ENCODE results near the gene CRADD.

DNA sequence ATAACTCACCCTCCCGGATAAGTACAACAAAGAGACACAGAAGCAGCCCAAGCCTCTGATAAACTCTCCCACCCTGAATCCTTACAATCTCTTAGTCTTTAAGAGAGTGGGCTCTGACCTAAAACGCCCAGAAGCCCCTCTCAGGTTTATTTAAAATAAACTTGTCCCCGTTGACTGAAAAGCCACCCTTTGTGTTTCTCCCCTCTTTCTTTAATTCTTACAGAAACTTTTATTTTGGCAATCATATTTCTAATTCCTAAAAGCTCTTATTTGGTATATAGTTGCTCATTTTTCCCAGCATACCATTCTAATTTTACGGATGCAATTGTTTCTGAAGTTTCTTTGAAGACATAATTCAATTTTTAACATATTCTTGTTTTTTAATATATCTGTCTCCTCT, 249.1 kb downstream of the CRADD start:
- TF ChIP-seq, protein P1, sequence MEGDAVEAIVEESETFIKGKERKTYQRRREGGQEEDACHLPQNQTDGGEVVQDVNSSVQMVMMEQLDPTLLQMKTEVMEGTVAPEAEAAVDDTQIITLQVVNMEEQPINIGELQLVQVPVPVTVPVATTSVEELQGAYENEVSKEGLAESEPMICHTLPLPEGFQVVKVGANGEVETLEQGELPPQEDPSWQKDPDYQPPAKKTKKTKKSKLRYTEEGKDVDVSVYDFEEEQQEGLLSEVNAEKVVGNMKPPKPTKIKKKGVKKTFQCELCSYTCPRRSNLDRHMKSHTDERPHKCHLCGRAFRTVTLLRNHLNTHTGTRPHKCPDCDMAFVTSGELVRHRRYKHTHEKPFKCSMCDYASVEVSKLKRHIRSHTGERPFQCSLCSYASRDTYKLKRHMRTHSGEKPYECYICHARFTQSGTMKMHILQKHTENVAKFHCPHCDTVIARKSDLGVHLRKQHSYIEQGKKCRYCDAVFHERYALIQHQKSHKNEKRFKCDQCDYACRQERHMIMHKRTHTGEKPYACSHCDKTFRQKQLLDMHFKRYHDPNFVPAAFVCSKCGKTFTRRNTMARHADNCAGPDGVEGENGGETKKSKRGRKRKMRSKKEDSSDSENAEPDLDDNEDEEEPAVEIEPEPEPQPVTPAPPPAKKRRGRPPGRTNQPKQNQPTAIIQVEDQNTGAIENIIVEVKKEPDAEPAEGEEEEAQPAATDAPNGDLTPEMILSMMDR (conservative IDR thresholded peaks at IDR 0.05 in 1 of 2, IDR thresholded peaks at IDR 0.05 in 1 of 2; ENCODE audit: extremely low read depth in 1 of 2, insufficient read depth in 1 of 2, low read depth in 1 of 2, low read length in 2 of 2): no peak
- TF ChIP-seq EZH2 (IDR thresholded peaks at IDR 0.05; ENCODE audit: borderline replicate concordance, low read length): no peak

Measured in mammary epithelial cell (primary cell).